ENCODE data around the gene C17orf107. TPM values are rescaled to one million over a fixed set of nuclear protein-coding genes. Genes with fewer than 3 reads are reported as not detected.

Gene C17orf107
- total RNA-seq, 1 experiment from 2014 or later: 2.4 TPM

- DNase-seq (ENCODE audit: low read depth, low spot score): no peak
- in situ Hi-C loops (cut with HindIII; ENCODE audit: low pct_unique_long_range_greater_than_20kb, low sequenced_read_pairs): no loop called here
These were observed 18.5 kb upstream of the C17orf107 start for GRCh38 chr17:4880857-4881256.

GRCh38 chr17:4881761-4882555 lies 17.4 kb upstream of the C17orf107 start:
- H3K27me3 ChIP-seq (ENCODE audit: control insufficient read depth, insufficient read depth, low read length): no peaks in the 10 kb centered on the region
- ChIA-PET POLR2A (no interaction called here), CTCF (no interaction called here)
- intact Hi-C loops (cut with micrococcal nuclease; ENCODE audit: unreplicated experiment): loop anchor here (5.0 kb wide), 1 partner anchor 95 kb away; the partner anchor contains the start of genes GLTPD2 and VMO1
- in situ Hi-C loops (cut with HindIII; ENCODE audit: low pct_unique_long_range_greater_than_20kb, low sequenced_read_pairs): no loop called here
- no peaks in the 10 kb centered on the region for H3K4me1 ChIP-seq (ENCODE audit: control insufficient read depth, insufficient read depth, low read length)
- H3K27ac ChIP-seq (ENCODE audit: low read length): no peak overlapping the region
- TF ChIP-seq POLR2AphosphoS5 (IDR thresholded peaks at IDR 0.05; ENCODE audit: low read depth, low read length): no peak
- TF ChIP-seq CTCF (IDR thresholded peaks at IDR 0.05): peak; percentile 95
- no TSS peak for BruUV-seq (replicated peaks)
- H3K36me3 ChIP-seq (ENCODE audit: control insufficient read depth, insufficient read depth, low read length): peaks cover 5% of the 10 kb centered on the region; the same call in 1 of the 2 replicates
- H3K9me3 ChIP-seq (ENCODE audit: control insufficient read depth, insufficient read depth, low read depth, low read length): no peaks in the 10 kb centered on the region
- DNase-seq (ENCODE audit: low read depth, low spot score): peak; percentile 42
- ATAC-seq: peak; percentile 86
- no peak overlapping the region for H3K4me3 ChIP-seq (ENCODE audit: low read depth in 2 of 2, low read length in 2 of 2)

More at GRCh38 chr17:4880857-4881256, 18.5 kb upstream of the C17orf107 start:
- intact Hi-C loops (cut with micrococcal nuclease; ENCODE audit: unreplicated experiment): loop anchor here (5.0 kb wide), 1 partner anchor 94 kb away; the partner anchor contains the start of genes GLTPD2 and VMO1
- TF ChIP-seq CTCF (IDR thresholded peaks at IDR 0.05): no peak
- TF ChIP-seq REST (IDR thresholded peaks at IDR 0.05; ENCODE audit: insufficient read depth in 1 of 2, low read depth in 2 of 2, low read length in 1 of 2): no peak
- no peak for TF ChIP-seq POLR2AphosphoS5 (IDR thresholded peaks at IDR 0.05; ENCODE audit: low read depth, low read length)
- TF ChIP-seq TCF7L2 (IDR thresholded peaks at IDR 0.05; ENCODE audit: low read depth, low read length): no peak
- no peak for TF ChIP-seq SIN3A (IDR thresholded peaks at IDR 0.05; ENCODE audit: borderline replicate concordance, insufficient read depth, low read depth, low read length)
- H3K27me3 ChIP-seq (ENCODE audit: control insufficient read depth, insufficient read depth, low read length): no peaks in the 10 kb centered on the region
- H3K27ac ChIP-seq (ENCODE audit: low read length): no peak overlapping the region
- H3K4me3 ChIP-seq (ENCODE audit: low read depth in 2 of 2, low read length in 2 of 2): no peak overlapping the region
- H3K9me3 ChIP-seq (ENCODE audit: control insufficient read depth, insufficient read depth, low read depth, low read length): no peaks in the 10 kb centered on the region
- POLR2A ChIA-PET: no interaction called here
- CTCF ChIA-PET: interaction anchor here (0.6 kb wide), 1 partner anchor 25 kb away, joined by 5 read pairs; no protein-coding TSS in a partner anchor
- BruUV-seq (replicated peaks): no TSS peak
- peaks cover 5% of the 10 kb centered on the region; the same call in 1 of the 2 replicates for H3K36me3 ChIP-seq (ENCODE audit: control insufficient read depth, insufficient read depth, low read length)
- ATAC-seq: no peak
- H3K4me1 ChIP-seq (ENCODE audit: control insufficient read depth, insufficient read depth, low read length): no peaks in the 10 kb centered on the region
